HG02981 (cell line): ENCODE measurements around the gene ESRRB.

Experiments
- ATAC-seq: cut with Tn5 transposase; IDR thresholded peaks from one replicate; pipeline ENCODE4 v1.9.1; 2021; ENCODE audit warnings: mild to moderate bottlenecking, moderate library complexity; ENCODE audit not compliant: unreplicated experiment

Gene ESRRB

DNA sequence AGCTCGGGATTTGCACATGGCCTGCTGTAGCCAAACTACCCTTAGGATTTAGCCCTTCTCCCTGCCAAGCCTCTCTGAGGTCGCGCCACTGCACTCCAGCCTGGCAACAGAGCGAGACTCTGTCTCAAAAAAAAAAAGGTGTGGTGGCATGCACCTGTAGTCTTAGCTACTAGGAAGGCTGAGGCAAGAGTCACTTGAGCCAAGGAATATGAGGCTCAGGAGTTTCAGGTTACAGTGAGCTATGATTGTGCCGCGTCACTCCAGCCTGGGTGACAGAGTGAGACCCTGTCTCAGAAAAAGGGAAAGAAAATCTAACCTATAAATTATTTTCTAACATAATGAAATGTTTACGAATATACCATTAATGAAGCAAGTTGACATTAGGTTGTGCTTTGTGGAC lies 29.7 kb downstream of the ESRRB start:
- ATAC-seq = no peak

DNA sequence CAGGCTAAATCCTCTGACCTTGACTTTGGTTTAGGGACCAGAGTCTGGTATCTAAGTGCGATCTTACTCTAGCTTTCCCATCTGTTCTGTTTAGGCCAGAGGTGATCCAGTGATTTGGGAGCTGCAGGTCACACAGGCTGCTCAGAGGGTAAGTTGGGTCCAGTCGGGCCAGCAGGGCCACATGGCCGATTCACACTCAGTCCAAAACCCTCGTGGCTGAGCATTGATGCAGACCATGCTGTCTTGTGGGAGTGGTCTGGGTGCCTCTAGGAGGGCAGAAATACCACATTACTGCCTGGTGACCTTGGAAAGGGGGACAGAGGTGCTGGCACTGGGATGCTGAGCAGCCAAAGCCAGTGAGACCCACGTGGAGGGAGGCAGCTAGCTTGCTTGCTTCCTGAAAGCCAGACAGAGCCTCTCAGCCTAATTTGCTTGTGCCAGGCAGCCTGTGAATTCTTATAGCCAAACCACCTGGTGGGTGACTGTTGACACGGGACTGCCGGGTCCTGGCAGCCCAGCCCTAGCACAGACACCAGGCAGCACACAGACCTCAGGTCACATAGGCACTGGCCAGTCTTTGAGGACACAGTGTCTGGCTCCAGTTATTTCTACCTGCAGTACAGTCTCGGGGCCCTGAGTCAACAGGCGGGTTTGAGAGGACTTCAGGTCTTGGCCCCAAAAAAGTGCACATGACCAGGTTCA lies 31.7 kb downstream of the ESRRB start:
- no peak for ATAC-seq

DNA sequence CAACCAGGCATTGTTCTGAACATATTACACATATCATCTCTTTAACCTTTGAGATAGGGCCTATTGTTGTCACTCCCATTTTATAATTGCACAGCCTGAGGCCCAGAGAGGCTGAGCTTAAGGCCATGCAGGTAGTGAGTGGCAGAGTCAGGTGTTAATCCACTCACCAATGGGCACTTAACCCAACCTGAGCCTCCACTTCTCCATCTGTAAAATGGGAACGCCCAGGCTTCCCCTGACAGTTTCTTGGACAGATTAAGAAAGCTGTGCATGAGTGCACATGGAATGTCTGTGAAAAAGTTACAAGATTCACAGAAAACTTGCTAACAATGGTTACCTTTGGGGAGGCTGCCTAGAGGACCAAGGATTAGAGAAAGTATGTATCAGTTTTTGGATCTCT lies 32.9 kb downstream of the ESRRB start:
- no peak for ATAC-seq

DNA sequence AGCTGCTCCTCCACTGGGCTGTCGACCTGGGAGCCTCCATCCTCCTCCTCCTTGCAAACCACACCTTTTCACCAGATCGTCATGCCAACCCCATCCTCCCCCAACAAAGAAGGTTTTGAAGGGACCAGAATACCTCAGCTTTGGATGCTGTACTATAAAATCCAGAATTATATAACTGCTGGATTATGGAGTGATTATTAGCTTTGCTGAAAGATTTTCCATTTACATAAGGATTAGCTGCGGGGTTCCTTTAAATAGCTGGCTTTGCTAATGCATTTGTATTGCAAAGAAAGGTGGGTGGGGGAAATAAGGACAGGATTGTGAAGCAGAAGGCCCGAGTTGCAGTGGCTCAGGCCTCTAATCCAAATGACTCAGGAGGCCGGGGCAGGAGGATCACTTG lies 36.6 kb downstream of the ESRRB start:
- ATAC-seq = no peak

DNA sequence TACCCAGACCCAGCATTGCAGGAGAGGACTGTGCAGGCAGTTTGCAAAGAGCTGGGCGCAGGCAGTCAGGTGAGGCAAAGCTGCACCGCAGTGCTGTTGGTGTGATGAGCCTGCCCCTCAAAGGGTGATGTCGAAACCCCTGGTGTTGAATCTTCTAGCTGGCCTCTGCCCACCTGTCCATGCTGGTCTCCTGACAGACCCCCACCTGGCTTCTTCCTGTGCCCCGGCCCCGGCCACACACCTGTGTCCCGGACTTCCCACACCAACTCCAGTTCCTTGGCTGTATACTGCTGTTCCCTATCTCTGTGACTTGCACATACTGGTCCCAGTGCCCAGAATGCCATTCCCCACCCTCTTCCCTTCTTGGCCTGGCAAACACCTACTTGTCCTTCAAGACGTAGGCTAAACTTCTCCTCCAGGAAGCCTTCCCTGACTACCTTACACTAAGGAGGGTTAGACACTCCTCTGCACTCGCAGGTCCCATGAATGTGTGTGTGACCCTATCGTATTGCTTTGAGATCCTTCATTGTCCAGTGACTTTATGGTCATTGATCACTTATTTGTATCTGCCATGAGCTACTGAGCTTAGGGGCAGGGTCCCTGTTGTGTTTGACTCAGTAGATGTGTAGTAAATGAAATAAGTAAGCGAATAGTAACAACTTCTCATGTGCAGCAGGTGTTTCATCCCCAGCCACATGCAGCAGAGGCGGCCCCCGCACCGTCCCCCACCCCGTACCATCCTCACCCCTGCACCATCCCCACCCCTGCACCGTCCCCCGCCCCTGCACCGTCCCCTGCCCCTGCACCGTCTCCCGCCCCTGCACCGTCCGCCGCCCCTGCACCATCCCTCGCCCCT lies 37.4 kb downstream of the ESRRB start:
- ATAC-seq = no peak

DNA sequence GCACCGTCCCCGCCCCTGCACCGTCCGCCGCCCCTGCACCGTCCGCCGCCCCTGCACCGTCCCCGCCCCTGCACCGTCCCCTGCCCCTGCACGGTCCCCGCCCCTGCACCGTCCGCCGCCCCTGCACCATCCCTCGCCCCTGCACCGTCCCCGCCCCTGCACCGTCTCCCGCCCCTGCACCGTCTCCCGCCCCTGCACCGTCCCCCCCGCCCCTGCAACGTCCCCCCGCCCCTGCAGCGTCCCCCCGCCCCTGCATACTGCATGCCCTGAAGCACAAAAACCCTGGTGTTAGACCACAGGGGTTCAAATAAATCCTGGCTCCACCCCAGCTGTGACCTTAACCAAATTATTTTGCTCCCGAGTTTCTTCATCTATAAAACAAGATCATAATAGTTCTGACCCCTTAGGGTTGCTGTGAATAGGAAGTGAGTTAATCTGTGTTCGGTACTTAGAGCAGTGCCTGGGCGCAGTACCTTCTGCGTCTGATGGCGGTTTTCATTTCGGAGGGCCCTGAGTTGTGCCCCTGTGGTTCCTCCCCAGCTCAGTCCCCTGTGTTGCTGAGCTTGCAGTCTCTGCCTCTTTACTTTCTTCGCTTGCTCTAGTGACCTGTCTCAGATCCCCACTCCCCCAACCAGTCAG lies 38.1 kb downstream of the ESRRB start:
- no peak for ATAC-seq

DNA sequence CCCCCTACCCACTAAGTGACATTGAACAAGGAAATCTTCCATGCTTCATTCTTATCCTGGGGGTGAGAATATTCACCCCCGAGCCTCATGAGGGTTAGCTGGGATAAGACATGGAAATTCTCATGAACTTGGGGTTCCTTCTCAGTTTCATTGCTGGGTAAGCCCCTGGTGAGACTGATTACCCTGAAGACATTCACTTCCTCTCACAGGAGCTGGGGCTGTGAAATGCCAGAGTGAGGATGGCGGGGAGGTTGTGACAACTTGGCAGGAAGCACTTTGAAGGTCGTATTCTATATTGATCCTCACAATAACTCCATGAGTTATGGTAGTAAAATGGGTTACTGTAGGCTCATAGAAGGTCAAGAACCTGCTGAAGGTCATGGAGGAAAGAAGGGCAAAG lies 43.5 kb downstream of the ESRRB start:
- no peak for ATAC-seq

DNA sequence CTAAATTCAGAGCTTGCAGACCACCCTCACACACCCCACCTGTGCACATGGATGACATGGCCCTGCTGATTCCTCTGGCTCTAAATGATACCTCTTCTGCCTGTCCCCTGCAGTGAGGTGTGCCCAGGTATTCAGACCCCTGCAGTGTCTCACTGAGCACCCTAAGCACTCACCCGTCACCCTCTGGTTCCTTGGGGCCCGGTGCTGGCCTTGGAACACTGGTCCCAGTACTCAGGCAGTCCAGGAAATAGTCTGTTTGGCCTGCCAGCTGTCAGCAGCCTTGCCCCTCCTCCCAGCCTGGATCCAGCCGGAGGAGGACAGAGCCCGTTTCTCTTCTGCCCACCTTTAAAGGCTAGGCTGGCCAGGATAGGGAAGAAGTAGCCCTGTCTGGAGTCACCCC lies 44.9 kb downstream of the ESRRB start:
- no peak for ATAC-seq

DNA sequence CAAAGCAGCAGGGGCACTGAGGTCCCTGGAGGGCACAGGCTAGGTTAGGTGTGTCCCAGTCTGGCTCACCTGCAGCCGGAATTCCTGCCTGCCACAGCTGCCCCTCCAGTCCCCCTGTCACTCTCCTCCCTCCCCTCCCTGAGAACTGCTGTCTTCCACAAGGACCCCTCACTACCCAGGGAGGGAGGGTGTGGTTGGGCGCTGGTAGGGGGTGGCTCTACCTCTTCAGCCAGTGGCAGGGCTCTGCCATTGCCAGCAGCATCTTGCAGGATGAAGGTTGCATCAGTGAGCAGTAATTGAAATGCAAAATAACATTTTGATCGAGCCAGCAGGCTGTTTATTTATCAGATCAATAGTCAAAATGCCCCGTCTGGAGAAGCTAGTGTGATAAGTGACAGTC lies 45.7 kb downstream of the ESRRB start:
- no peak for ATAC-seq

DNA sequence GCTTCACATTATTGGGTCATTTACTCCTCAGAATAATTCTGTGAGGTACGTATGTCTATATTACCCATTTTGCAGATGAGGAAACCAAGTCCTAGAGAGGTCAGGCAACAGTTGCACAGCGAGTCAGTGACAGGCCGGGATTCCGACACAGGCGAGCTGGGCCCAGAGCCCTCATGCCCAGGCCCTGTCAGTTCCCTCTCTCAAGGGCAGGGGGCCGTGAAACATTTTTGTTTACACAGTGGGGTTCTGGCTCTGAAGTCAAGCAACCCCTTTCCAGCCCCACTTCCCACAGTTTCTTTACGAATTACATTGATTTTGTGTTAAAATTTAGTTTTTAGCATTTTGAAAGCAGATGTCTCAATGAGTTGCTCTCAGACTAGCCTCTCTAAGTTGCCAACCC lies 46.7 kb downstream of the ESRRB start:
- no peak for ATAC-seq

DNA sequence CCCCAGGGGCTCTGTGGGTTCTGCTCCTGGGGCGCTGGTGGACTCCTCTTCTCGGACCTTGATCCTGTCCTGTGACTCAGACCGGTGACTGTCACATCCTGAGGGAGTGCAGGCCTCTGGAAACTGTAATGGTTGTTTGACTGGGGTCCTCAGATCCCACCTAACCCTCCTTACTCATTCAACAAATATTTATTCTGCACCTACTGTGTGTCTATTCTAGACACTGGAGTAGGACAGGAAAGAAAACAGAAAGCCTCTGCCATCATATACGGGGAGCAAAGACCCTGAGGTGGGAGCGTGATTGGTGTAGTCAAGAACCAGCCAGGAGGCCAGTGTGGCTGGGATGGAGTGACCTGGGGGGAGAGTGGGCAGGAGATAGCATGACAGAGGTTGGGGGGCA lies 47.6 kb downstream of the ESRRB start:
- no peak for ATAC-seq

DNA sequence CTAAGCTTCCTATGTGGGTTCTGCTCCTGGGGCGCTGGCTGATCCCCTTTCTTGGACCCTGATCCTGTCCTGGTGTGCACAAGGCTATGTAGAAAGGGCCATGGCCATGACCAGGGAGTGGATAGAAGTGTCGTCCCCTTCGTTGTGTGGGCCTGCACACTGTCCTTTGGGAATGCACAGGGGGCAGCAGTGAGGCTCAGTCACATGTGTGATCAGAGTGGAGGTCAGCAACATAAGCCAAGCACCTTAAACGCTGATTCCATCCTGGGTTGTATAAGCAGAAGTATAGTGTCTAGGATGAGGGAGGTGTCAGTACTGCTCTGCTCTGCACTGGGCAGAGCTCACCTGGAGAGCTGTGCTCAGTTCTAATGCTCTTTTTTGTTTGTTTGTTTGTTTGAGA lies 48.4 kb downstream of the ESRRB start:
- no peak for ATAC-seq

DNA sequence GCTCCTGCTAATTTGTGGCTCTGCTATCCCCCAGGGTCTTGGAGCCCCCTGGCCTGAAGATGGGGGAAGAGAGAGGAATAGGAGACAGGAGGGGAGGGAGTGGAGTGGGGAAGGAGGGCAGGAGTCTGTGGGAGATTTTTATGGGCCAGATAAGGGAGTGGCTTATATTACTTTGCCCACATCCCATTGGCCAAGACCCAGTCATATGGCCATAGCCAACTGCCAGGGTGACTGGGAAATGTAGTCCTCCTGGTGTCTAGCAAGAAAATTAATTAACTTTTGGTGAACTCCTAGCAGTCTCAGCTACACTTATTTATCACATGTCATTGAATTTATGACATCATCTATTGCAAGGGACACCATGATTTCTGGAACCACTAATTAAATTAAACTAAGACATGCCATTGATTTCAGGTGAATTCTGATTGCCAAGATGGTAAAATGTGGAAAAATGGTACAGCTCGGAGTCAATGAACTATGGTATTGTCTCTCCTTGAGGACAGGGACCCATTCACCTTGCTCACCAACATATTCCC lies 50.3 kb downstream of the ESRRB start:
- ATAC-seq = no peak

DNA sequence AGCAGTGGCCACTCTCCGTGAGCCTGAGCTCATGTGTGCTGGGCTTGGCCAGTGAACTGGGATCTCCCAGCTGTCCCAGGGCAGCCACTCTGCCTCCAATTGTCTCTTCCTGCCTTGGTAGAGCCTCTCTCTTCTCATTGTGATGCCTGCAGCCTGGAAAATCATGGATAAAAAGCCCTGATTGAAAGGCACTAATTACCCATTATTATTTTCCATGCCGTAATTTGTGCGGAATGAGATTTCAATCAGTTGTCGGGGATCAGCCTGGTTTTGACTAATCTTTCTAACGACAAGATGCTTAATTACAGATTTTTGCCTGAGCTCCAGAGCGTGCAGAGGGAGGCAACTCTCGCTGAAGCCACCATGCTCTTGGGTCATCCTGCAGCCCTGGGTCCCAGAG lies 52.7 kb downstream of the ESRRB start:
- ATAC-seq = no peak

DNA sequence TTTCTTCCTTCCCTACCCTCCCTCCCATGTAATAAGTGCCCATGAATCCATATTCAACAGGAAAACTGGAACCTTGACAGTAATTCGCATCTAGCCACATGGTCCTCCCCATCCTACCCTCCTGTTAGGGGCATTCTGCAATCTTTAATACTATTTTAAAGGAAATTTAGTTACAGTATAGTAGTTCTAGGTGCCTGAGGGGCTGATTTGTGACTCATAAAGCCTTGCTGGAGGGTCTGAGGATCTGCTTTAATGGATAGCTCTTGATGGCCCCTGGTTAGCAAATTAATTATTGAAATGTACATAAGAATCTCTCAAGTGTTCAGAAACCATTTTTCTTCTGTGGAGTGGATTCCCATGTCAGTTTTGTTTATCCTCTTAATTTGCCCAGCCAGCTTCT lies 54.1 kb downstream of the ESRRB start:
- ATAC-seq = no peak

DNA sequence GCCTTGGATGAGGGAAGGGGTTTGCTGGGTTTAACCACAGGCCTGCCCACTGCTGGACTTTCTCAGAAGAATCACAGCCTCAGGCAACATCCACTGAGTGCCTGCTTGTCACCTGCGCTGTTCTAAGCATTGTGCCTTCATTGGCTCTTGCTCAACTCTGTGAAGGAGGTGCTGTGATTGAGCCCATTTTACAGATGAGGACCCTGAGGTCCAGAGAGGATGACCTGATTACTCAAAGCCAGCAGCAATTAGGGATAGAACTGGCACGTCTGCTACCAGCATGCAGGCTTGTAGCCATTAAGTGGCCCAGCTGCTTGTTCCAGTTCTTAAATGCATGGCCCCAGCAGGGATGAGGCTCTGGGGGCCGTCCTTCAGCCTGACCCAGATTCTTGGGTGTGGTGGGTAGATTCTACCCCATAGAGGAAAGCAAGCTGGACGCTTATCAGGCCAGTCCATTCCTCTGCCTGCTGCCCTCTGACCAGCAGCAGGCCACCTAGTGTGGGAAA lies 54.6 kb downstream of the ESRRB start:
- ATAC-seq = no peak

DNA sequence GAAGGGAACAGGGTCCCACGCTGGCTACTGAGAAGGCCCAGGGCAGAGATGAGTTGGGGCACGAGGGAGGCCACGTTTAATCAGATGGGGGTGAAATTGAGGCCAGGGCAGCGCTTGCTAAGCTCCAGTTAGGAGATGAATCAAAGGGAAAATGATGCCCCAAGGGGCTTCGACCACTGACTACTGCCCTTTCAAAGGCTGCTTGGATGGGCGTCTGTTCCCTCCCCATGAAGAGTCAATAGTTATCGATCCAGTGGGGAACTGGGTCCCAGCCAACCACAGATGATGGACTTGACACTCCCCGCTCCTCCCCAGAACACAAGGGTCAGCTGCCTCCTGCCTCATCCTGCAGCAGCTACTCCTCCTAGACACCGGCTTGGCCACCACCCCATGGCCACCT lies 55.6 kb downstream of the ESRRB start:
- no peak for ATAC-seq

DNA sequence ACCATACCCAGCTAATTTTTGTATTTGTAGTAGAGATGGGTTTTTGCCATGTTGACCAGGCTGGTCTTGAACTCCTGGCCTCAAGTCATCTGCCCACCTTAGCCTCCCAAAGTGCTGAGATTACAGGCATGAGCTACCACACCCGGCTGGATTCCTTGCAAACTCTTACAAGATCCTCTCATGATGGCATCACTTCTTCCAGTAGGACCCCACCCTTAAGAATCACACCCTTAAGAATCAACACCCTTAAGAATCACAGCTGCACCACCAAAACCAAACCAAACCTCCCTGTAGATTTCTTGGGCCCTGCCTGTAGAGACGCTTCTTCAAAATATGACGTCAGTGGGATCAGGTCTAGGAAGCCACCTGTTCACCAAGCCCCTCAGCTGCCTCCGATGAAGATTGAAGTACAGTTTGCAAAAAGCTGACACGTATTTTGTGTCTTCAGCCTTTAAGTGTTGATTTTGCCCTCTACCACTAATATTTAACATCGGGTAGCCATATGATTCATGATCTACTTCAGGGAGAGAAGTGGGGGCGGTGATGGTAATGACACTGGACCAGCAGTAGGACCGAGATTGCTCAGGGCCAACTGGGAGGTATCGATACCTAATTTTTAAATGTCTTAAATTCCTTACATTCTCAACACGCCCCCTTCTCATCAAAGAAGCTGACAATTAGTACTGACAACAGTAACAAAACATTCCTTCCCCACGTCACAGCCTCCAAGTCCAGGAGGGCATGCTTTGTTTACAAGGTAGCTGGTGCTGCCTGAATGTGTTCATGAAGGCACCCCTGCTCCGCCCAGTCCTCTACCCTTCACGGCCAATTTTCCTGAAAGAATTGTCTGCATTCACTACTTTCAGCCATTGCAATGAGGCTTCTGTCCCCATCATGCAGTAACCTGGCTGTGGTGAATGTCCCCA lies 57.2 kb downstream of the ESRRB start:
- ATAC-seq = no peak

DNA sequence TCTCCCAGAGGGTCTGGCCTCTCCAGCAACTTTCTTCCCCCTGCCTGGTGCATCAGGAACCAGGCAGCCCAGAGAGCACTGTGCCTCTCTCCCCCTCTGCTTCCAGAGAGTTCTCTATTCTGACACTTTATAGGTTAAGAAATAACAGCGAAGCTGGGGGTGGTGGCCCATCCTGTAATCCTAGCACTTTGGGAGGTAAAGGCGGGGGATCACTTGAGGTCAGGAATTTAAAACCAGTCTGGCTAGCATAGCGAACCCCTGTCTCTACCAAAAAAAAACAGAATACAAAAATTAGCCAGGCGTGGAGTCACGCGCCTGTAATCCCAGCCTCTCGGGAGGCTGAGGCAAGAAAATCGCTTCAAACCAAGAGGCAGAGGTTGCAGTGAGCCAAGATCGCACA lies 58.3 kb downstream of the ESRRB start:
- ATAC-seq = no peak

DNA sequence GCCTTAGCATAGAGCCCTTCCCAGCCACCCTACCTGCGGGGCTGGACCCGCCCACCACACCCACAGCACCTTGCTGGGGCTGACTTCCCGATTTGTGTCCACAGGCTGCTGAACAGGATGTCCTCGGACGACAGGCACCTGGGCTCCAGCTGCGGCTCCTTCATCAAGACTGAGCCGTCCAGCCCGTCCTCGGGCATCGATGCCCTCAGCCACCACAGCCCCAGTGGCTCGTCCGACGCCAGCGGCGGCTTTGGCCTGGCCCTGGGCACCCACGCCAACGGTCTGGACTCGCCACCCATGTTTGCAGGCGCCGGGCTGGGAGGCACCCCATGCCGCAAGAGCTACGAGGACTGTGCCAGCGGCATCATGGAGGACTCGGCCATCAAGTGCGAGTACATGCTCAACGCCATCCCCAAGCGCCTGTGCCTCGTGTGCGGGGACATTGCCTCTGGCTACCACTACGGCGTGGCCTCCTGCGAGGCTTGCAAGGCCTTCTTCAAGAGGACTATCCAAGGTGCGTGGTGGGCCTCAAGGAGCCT lies 63.4 kb downstream of the ESRRB start:
- no peak for ATAC-seq
